Measurements from ENCODE around the gene RAB30. TPM values are rescaled to one million over a fixed set of nuclear protein-coding genes. Genes with fewer than 3 reads are reported as not detected.
"Not testable (repeated sequence)": the region's sequence is repeated elsewhere in the genome, so short reads cannot be mapped to it uniquely, and the experiment has no call there.

The RAB30 gene
- total RNA-seq, 4 donors from 2014 or later = 3.4 to 54.8 (median 11.5) TPM

DNA sequence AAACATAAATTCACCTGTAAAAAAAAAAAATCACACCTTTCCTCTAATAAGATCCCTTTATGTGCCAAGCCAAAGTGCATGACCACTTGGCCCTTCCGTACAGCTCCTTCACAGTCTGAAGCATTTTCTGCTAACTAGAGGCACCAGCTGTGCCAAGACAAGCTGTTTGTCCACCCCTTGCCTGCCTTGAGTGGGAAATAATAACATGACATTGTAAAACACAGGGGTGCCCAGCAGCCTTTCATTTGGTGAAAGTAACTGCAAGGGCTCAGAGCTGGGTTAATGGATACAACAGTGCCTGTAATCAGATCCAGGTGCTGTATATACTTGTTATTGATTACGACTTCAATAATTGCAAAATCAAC is 110.9 kb downstream of the RAB30 start:
- H3K9me3 ChIP-seq = no peaks in the 10 kb centered on the region
- H3K27ac ChIP-seq = peak overlapping the region; percentile 36 to 81 (median 54)
- H3K27me3 ChIP-seq = no peaks in the 10 kb centered on the region
- DNase-seq = no peak
- H3K36me3 ChIP-seq = no peaks in the 10 kb centered on the region
- TF ChIP-seq, protein P1, sequence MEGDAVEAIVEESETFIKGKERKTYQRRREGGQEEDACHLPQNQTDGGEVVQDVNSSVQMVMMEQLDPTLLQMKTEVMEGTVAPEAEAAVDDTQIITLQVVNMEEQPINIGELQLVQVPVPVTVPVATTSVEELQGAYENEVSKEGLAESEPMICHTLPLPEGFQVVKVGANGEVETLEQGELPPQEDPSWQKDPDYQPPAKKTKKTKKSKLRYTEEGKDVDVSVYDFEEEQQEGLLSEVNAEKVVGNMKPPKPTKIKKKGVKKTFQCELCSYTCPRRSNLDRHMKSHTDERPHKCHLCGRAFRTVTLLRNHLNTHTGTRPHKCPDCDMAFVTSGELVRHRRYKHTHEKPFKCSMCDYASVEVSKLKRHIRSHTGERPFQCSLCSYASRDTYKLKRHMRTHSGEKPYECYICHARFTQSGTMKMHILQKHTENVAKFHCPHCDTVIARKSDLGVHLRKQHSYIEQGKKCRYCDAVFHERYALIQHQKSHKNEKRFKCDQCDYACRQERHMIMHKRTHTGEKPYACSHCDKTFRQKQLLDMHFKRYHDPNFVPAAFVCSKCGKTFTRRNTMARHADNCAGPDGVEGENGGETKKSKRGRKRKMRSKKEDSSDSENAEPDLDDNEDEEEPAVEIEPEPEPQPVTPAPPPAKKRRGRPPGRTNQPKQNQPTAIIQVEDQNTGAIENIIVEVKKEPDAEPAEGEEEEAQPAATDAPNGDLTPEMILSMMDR (IDR thresholded peaks at IDR 0.05) = no peak
- TF ChIP-seq POLR2A (IDR thresholded peaks at IDR 0.05) = no peak
- no peak overlapping the region for H3K4me3 ChIP-seq
- peaks cover 0 to 20% (median 3%) of the 10 kb centered on the region in 4 donors for H3K4me1 ChIP-seq

DNA sequence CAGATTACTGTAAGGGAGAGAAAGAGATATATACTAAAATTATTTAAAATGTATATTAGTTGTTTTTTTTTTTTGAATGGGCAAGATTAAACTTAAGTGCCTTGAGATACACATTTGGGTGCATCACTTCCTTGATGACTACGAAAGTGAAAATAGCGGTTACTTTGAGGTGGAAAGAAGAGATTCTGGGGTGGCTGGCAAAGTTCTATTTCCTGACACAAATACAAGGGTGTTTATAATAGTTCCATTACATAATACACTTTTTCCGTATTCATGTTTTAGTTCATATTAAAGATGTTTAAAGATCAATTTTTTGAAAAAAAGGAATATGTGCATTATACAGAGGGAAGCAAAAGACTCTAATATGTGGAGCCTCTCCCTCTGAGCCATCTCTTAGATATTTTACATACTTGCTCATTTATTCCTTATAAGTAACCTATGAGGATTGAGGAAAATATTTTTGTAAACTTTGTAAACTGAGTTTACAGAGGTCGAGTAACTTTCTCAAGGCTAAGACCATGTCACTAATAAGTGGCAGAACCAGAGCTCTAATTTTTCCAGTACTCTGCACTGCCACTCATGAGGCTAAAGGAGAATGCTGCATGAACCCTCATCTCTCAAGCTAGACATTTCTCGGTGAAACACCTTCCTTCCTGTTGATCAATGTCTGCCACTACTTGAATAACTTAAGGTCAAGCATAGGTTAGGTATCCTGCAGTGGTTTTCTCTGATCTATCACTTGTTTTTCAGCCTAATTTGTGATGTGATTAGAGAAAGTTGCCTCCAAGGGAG is 111.5 kb downstream of the RAB30 start:
- peak in 2 of 3 donors; percentile 39 to 58 for DNase-seq
- Histone ChIP-seq H3K4me1 (peaks cover 0 to 21% (median 4%) of the 10 kb centered on the region in 4 donors), H3K36me3 (no peaks in the 10 kb centered on the region), H3K27ac (peak overlapping the region; percentile 36 to 81 (median 54)), H3K27me3 (no peaks in the 10 kb centered on the region), H3K4me3 (no peak overlapping the region), H3K9me3 (no peaks in the 10 kb centered on the region)
- TF ChIP-seq POLR2A (IDR thresholded peaks at IDR 0.05) = no peak
- TF ChIP-seq, protein P1 (IDR thresholded peaks at IDR 0.05) = no peak

GRCh38 chr11:82955736-82956453 is 115.8 kb downstream of the RAB30 start:
- not testable (repeated sequence) for H3K27me3 ChIP-seq, H3K36me3 ChIP-seq, H3K4me3 ChIP-seq, H3K9me3 ChIP-seq
- peak overlapping the region in 3 of 4 donors; percentile 1 to 59 (median 31) for H3K27ac ChIP-seq
- DNase-seq = peak in 2 of 3 donors; percentile 84 to 90
- H3K4me1 ChIP-seq = peaks cover 0 to 20% (median 4%) of the 10 kb centered on the region in 4 donors

- not testable (repeated sequence) for H3K27me3 ChIP-seq, H3K4me1 ChIP-seq, H3K36me3 ChIP-seq, H3K4me3 ChIP-seq, H3K9me3 ChIP-seq, DNase-seq, H3K27ac ChIP-seq
Observed at GRCh38 chr11:82950502-82950901, 121.2 kb downstream of the RAB30 start.

- no peak for TF ChIP-seq POLR2A (IDR thresholded peaks at IDR 0.05)
- H3K27me3 ChIP-seq = no peaks in the 10 kb centered on the region
- no peak overlapping the region for H3K4me3 ChIP-seq
- H3K36me3 ChIP-seq = no peaks in the 10 kb centered on the region
- H3K27ac ChIP-seq = no peak overlapping the region
- DNase-seq = no peak
- no peaks in the 10 kb centered on the region for H3K9me3 ChIP-seq
- H3K4me1 ChIP-seq = no peaks in the 10 kb centered on the region
Observed at GRCh38 chr11:82949352-82949751, 122.3 kb downstream of the RAB30 start.

- TF ChIP-seq, protein P1 (IDR thresholded peaks at IDR 0.05) = no peak
- no peak for TF ChIP-seq POLR2A (IDR thresholded peaks at IDR 0.05)
- H3K27ac ChIP-seq = no peak overlapping the region
- H3K36me3 ChIP-seq = no peaks in the 10 kb centered on the region
- H3K27me3 ChIP-seq = no peaks in the 10 kb centered on the region
- no peak overlapping the region for H3K4me3 ChIP-seq
- no peaks in the 10 kb centered on the region for H3K4me1 ChIP-seq
- peaks cover 0 to 4% (median 0%) of the 10 kb centered on the region in 4 donors for H3K9me3 ChIP-seq
- DNase-seq = no peak
Observed at GRCh38 chr11:82945682-82946081, 126.0 kb downstream of the RAB30 start.

DNA sequence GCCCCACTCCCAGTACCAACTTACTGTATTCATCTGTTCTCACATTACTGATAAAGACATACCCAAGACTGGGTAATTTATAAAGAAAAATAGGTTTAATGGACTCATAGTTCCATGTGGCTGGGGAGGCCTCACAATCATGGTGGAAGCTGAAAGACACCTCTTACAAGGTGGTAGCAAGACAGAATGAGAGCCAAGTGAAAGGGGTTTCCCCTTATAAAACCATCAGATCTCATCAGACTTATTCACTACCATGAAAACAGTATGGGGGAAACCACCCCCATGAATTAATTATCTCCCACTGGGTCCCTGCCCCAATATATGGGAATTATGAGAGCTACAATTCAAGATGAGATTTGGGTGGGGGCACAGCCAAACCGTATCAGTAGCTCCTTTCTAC is 126.7 kb downstream of the RAB30 start:
- H3K27ac ChIP-seq, H3K27me3 ChIP-seq, DNase-seq, H3K4me1 ChIP-seq, H3K9me3 ChIP-seq, H3K36me3 ChIP-seq, H3K4me3 ChIP-seq: not testable (repeated sequence)
